VCaP (cell line): ENCODE measurements around the gene SAPCD2.
"Not testable (repeated sequence)": the region's sequence is repeated elsewhere in the genome, so short reads cannot be mapped to it uniquely, and the experiment has no call there.

ENCODE experiments used
- H3K27ac ChIP-seq: fragments of 450-650 bp; 2 replicates; pipeline ENCODE4 v1.5.1; 2017
- CTCF ChIP-seq: fragments of 450-650 bp; conservative IDR thresholded peaks from 2 replicates; pipeline ENCODE4 v1.5.1; 2017; ENCODE audit warnings: mild to moderate bottlenecking, moderate library complexity

Gene SAPCD2

DNA sequence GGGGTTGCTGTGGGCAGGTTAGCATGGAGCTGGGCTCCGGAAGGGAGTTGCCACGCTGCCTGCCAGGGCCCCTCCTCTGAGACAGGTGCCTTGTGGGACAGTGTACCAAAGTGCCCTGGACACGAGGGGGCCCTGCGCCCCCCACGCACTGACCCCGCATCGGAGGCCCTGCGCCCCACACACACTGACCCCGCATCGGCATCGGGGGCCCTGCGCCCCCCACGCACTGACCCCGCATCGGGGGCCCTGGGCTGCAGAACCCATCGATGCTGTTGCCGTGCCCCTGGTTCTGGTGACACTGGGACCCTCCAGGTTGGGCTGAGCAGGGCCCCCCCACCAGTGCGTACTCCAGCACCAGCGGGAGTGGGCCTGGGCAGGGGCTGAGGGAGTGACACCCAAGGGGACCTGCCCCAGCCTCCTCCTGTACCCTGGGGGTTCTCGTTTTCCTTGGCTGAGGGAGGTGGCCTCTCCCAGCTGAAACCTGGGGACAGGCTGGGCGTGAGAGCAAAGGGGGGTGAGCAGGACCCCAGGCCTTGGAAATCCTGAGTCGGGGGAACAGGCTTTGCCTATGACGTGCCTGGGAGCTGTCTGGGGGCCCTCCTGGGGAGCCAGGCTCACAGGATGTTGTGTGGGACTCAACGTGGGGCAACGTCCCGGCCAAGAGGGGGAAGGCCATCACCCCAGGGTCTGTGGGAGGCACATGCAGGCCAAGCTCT is 6.9 kb downstream of the SAPCD2 start:
- TF ChIP-seq CTCF, result no peak
- peak overlapping the region; percentile 14; the same call in 1 of the 2 replicates for H3K27ac ChIP-seq

DNA sequence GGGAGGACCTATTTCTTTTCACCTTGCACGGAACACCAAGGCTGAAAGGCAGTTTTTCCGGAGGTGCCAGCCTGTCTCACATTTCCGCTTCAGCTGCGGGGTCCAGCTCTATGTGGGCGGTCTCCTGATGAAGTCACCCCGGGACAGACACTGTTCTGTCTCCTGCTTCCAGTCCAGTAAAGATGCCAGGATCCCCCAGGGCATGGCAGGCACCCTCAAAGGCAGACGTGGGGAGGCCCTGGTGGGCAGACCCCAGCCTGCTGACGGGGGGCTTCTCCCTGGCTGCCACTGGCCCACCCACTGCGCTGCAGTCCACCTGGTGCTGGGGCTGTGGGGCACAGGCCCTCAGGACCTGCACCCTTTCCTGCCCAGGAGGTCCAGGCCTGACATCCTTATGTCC is 7.6 kb downstream of the SAPCD2 start:
- H3K27ac ChIP-seq, result not testable (repeated sequence)

GRCh38 chr9:137062384-137062783 is 8.0 kb downstream of the SAPCD2 start:
- no peak for TF ChIP-seq CTCF
- no peak overlapping the region for H3K27ac ChIP-seq

GRCh38 chr9:137058521-137059234 is 11.7 kb downstream of the SAPCD2 start:
- no peak for TF ChIP-seq CTCF
- peak overlapping the region; percentile 77; the same call in 1 of the 2 replicates for H3K27ac ChIP-seq

DNA sequence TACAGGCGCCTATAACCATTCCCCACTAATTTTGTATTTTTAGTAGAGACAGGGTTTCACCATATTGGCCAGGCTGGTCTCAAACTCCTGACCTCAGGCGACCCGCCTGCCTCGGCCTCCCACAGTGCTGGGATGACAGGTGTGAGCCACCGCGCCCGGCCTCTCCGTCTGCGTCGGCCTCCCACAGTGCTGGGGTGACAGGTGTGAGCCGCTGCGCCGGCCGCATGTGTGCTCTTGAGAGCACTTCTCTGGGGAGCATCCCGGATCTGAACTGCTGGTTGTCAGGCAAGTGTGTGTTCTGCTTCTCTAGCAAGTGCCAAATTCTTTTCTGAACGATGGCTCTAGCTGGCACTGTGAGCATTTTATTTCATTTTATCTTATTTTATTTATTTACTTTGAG is 12.8 kb downstream of the SAPCD2 start:
- peak overlapping the region; percentile 77 for H3K27ac ChIP-seq
- no peak for TF ChIP-seq CTCF

- H3K27ac ChIP-seq, result peak overlapping the region; percentile 77
- no peak for TF ChIP-seq CTCF
These were observed 13.5 kb downstream of the SAPCD2 start for GRCh38 chr9:137056739-137057415.

DNA sequence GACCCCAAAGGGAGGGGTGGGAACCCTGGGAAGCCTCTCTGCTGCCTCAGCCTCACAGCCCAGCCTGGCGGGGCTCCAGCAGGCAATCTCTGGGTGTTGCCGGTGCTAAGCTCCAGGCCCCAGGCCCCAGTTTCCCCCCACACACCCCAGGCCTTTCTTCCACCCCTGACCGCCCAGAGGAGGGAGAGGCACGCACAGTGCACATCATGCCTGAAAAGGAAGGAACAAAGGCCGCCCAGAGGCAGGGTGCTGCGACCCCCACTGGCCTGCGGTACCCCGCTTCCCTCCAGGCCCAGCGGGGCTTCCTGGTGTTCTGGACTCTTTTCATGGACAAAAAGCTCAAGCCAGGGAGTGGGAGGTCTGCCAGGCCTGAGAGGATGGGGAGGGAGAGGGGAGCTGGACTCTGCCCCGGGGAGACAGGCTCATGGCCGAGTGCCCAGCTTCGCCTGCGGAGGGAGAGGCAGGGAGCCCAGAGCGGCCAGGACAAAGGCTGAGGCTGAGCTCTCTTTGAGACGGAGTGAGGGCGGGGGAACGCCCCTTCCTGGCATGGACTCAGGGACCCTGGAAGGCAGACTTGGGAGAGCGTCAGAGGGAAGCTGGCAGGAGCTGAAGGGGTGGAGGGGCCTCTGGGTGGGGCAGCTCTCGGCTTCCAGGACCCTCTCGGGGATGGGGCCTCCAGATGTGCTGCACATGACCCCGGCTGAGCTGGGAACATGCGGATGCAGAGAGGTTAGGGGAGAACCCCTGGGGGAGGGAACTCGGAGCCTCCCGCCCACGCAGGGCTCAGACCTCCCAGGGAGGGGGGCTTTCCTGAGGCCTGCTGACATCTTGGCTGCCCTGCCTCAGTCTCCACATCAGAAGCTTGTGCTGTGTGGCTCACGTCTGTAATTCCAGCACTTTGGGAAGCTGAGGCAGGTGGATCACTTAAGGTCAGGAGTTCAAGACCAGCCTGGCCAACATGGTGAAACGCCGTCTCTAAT is 14.7 kb downstream of the SAPCD2 start:
- peak overlapping the region; percentile 77 for H3K27ac ChIP-seq
- no peak for TF ChIP-seq CTCF
